ENCODE data around the gene IL17C.
"Not testable (repeated sequence)": the region's sequence is repeated elsewhere in the genome, so short reads cannot be mapped to it uniquely, and the experiment has no call there.

The IL17C gene

GRCh38 chr16:88658714-88659113, 20.3 kb downstream of the IL17C start:
- no peak for DNase-seq (ENCODE audit: low spot score)

GRCh38 chr16:88659160-88659559, 20.8 kb downstream of the IL17C start:
- DNase-seq (ENCODE audit: low spot score): no peak

- no peak for DNase-seq (ENCODE audit: low spot score)
Observed at GRCh38 chr16:88661468-88661867, 23.1 kb downstream of the IL17C start.

GRCh38 chr16:88662222-88662842, 24.0 kb downstream of the IL17C start:
- DNase-seq (ENCODE audit: low spot score): no peak

GRCh38 chr16:88662843-88663606, 24.7 kb downstream of the IL17C start, which contains the start of gene MVD:
MVD (minus strand) TSS chr16:88663091; CDS start chr16:88663080, 11 bp downstream.
- peak; percentile 100 for DNase-seq (ENCODE audit: low spot score)

- no peak for DNase-seq (ENCODE audit: low spot score)
Observed at GRCh38 chr16:88665148-88665547, 26.8 kb downstream of the IL17C start.

- DNase-seq (ENCODE audit: low spot score): no peak
Observed at GRCh38 chr16:88665570-88665969, 27.2 kb downstream of the IL17C start.

GRCh38 chr16:88667461-88667860, 29.1 kb downstream of the IL17C start:
- no peak for DNase-seq (ENCODE audit: low spot score)

GRCh38 chr16:88669493-88669892, 31.1 kb downstream of the IL17C start:
- DNase-seq (ENCODE audit: low spot score): not testable (repeated sequence)

- no peak for DNase-seq (ENCODE audit: low spot score)
Observed at GRCh38 chr16:88669980-88670379, 31.6 kb downstream of the IL17C start.

GRCh38 chr16:88671806-88672205, 33.4 kb downstream of the IL17C start:
- no peak for DNase-seq (ENCODE audit: low spot score)

- peak; percentile 81 for DNase-seq (ENCODE audit: low spot score)
Observed at GRCh38 chr16:88672776-88673175, 34.4 kb downstream of the IL17C start.

- DNase-seq (ENCODE audit: low spot score): no peak
Observed at GRCh38 chr16:88673716-88674379, 35.5 kb downstream of the IL17C start.

- no peak for DNase-seq (ENCODE audit: low spot score)
Observed at GRCh38 chr16:88676502-88677242, 38.3 kb downstream of the IL17C start.

GRCh38 chr16:88677721-88678120, 39.3 kb downstream of the IL17C start:
- DNase-seq (ENCODE audit: low spot score): no peak

- DNase-seq (ENCODE audit: low spot score): no peak
Observed at GRCh38 chr16:88678224-88678979, 40.0 kb downstream of the IL17C start.

GRCh38 chr16:88680554-88681083, 42.2 kb downstream of the IL17C start:
- DNase-seq (ENCODE audit: low spot score): no peak

GRCh38 chr16:88681084-88681680, 42.8 kb downstream of the IL17C start:
- peak; percentile 95 for DNase-seq (ENCODE audit: low spot score)

- no peak for DNase-seq (ENCODE audit: low spot score)
Observed at GRCh38 chr16:88681709-88682451, 43.5 kb downstream of the IL17C start.

- no peak for DNase-seq (ENCODE audit: low spot score)
Observed at GRCh38 chr16:88684569-88685155, 46.3 kb downstream of the IL17C start.

Measured in HuH-7 (cell line).